GM10266 (cell line): ENCODE data around the gene MYEOV.

ENCODE experiments used
- DNase-seq: peaks from one replicate; pipeline ENCODE4 v3.0.0; 2012; ENCODE audit errors: extremely low spot score
- TF ChIP-seq, protein P1 (sequence below): IDR thresholded peaks from 2 replicates; pipeline ENCODE4 v1.5.1; 2012; ENCODE audit warnings: mild to moderate bottlenecking, low read depth; ENCODE audit not compliant: control insufficient read depth, insufficient read depth; ENCODE audit errors: missing control alignments

Gene MYEOV

DNA sequence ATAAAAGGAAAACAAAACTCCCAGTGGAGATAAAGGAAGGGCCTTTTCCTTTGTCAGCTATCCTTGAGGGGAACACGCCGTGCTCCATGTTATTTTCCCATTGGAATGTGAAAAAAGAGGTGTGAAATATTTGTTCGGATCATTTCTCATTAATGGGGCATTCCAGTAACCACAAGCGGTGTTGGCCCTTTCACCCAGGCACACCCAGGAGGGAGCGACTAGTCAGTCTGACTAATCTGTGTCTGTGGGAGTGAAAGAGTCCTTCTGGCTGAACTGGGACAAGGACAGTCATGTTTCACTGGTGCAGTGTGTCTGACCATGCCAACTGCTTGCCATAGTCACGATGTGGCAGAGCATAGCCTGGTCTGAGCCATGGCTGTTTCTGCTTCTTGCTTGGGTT, 13.0 kb upstream of the MYEOV start:
- TF ChIP-seq, protein P1, sequence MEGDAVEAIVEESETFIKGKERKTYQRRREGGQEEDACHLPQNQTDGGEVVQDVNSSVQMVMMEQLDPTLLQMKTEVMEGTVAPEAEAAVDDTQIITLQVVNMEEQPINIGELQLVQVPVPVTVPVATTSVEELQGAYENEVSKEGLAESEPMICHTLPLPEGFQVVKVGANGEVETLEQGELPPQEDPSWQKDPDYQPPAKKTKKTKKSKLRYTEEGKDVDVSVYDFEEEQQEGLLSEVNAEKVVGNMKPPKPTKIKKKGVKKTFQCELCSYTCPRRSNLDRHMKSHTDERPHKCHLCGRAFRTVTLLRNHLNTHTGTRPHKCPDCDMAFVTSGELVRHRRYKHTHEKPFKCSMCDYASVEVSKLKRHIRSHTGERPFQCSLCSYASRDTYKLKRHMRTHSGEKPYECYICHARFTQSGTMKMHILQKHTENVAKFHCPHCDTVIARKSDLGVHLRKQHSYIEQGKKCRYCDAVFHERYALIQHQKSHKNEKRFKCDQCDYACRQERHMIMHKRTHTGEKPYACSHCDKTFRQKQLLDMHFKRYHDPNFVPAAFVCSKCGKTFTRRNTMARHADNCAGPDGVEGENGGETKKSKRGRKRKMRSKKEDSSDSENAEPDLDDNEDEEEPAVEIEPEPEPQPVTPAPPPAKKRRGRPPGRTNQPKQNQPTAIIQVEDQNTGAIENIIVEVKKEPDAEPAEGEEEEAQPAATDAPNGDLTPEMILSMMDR: no peak
- no peak for DNase-seq

DNA sequence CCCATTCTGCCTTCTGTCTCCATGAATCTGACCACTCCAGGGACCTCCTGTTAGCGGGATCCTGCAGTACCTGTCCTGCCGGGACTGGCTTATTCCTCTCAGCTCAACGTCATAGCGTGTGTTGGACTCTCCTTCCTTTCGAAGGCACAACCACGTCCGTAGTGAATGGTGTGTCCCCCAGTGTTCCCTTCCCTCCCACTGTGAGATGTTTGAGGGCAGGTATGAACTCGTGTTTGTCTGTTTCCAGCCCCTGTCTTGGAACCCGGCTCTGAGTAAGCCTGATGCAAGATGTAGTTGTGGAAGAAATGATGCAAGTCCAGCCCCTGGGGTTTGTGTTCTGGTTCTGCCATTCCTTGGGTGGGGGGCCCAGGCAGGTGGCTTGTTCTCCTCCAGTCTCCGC, 10.5 kb upstream of the MYEOV start:
- TF ChIP-seq, protein P1: no peak
- DNase-seq: no peak

DNA sequence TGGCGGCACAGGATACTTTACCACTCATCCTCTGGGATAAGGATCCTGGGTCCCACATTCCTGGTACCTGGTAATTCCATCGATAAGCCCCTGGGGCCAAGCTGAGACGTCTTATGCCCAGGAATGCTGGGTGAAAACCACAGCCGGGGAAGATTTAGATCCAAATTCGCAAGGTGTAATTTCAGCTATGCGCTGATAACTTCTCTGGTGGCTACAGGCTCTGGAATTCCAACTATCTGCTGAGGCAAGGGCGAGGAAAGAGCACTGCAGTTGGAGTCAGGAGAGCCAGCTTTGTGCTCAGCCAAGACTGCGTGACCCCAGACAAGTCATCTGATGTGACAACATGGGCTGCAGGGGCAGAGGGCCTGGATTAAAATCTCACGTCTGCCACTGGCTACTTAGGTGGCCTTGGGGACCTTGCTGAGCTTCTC, 9.9 kb upstream of the MYEOV start:
- no peak for DNase-seq
- TF ChIP-seq, protein P1: no peak

DNA sequence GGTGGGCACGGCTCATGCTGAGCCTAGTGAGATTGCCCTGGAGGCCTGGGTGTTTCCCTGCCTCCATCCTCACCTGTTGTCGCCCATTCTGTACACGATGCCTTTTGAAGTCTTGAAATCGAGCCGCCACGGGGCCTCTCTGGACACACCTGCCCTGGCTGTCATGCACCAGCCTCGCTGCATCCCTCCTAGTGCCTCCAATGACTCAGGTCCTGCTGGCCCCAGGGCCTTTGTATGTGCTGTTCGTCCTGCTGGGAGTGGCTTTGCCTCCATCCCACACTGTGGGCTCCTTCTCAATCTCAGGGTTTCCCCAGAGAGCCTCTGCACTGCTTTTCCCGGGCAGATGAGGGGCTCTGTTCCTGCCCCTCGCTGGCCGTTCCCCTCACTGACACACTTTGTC, 8.9 kb upstream of the MYEOV start:
- no peak for DNase-seq
- TF ChIP-seq, protein P1: no peak

DNA sequence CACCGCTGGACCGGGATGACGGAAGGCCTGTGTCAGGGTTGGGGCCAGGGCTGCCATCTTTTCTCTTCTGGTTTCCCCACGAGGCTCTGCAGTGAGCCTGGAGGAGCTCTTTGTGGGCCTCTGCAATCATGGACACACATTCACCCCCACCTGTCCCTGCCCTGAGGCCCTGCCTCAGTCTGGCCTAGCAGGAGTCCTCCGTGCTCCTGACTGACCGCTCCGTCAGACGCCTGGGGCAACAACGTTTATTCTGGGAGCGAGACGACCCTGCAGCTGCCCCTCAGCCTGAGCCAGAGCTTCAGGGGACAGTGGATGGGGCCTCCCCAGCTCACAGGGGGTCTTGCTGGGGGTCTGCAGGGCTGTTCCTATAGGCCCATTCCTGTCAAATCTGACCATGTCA, 8.2 kb upstream of the MYEOV start:
- no peak for DNase-seq
- TF ChIP-seq, protein P1: no peak

DNA sequence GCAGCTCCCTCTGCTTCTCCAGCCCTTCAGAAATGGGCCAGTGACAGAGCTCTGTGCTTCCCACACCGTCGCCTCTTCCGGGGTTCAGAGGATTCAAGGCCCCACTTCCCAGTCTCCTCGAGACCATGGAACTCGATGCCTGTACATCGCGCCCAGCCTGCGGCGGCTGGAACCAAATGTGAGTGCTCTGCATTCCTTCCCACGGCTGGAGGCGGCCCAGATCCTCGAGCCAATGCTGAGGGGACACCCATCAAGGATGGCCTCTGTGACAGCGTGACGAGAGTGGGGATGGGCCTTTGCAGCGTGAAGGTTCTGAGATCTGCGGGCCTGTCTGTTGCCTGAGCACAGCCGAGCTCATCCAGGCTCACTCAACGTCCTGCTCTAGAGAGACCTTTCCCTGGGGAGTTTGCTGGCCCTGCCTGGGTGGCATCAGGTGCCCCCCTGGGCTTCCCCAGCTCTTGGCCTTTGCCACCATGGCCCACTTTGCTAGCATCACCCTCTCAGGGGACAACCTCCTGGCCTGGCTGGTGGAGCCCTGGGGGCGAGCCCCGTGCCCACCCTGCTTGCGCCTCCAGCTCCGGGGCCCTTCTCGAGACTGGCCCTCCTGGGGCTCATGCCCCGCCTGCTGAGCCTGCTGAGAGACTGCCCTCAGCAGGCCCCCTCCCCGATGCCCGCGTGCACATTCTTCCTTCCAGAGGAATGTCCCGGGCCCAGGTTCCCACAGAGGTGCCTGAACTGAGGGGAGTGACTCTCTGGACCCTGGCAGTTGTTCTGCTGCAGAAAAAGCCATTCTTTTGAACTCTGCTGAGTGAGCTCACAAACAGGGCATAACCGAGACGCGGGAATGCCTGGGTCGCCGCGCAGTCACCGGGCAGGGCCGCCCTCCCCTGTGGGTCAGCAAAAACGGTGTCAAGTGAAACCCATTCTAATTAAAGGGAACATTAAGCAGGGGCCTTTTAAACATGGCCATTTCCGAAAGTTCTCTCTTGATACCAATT, 7.3 kb upstream of the MYEOV start:
- DNase-seq: no peak
- TF ChIP-seq, protein P1: no peak
